SU-DHL-6 (cell line): ENCODE data around the gene KIAA0825.

ENCODE experiments used
- H2AFZ ChIP-seq: fragments of 200-600 bp; sonication (generic); 2 replicates; pipeline ENCODE4 v1.6.1; 2014; ENCODE audit warnings: low read depth, mild to moderate bottlenecking, moderate library complexity, mixed read lengths, antibody characterized with exemption, low read length; ENCODE audit not compliant: severe bottlenecking
- H3F3A ChIP-seq: fragments of 200-600 bp; shearing (Covaris generic); 2 replicates; pipeline ENCODE4 v1.6.0; 2016; ENCODE audit warnings: antibody characterized with exemption, mild to moderate bottlenecking; ENCODE audit not compliant: insufficient read depth
- H3K27ac ChIP-seq: fragments of 200-600 bp; sonication (generic); 2 replicates; pipeline ENCODE4 v1.5.1; 2016; ENCODE audit warnings: low read depth, mild to moderate bottlenecking, low read length, moderate library complexity, mixed read lengths
- H3K27me3 ChIP-seq: fragments of 200-600 bp; sonication (generic), shearing (Covaris generic); 2 replicates; pipeline ENCODE4 v1.6.0; 2014; ENCODE audit warnings: mild to moderate bottlenecking, low read length
- H3K36me3 ChIP-seq: fragments of 200-600 bp; sonication (generic); 2 replicates; pipeline ENCODE4 v1.6.1; 2014; ENCODE audit warnings: mild to moderate bottlenecking, low read length, mixed read lengths
- H3K4me2 ChIP-seq: fragments of 300-600, 200-600 bp; shearing (Covaris generic), sonication (generic); 2 replicates; pipeline ENCODE4 v1.6.0; 2014; ENCODE audit warnings: low read length, low read depth, mild to moderate bottlenecking; ENCODE audit not compliant: poor library complexity, severe bottlenecking
- H3K4me3 ChIP-seq: fragments of 200-600 bp; sonication (generic); 2 replicates; pipeline ENCODE4 v1.5.1; 2014; ENCODE audit warnings: antibody characterized with exemption, low read length, mild to moderate bottlenecking, mixed read lengths; ENCODE audit not compliant: insufficient read depth, poor library complexity, severe bottlenecking
- H3K79me2 ChIP-seq: fragments of 200-600 bp; sonication (generic); 2 replicates; pipeline ENCODE4 v1.6.1; 2014; ENCODE audit warnings: mild to moderate bottlenecking, low read length, moderate library complexity; ENCODE audit not compliant: insufficient read depth
- H3K9ac ChIP-seq: fragments of 200-600 bp; sonication (generic); 2 replicates; pipeline ENCODE4 v1.7.0; 2014; ENCODE audit warnings: mild to moderate bottlenecking, low read length
- H3K9me2 ChIP-seq: fragments of 200-600 bp; sonication (generic); replicated peaks from 2 replicates; pipeline ENCODE4 v1.6.1; 2014; ENCODE audit warnings: low read length; ENCODE audit not compliant: insufficient read depth
- H3K9me3 ChIP-seq: fragments of 200-600 bp; sonication (generic); 2 replicates; pipeline ENCODE4 v1.6.1; 2014; ENCODE audit warnings: low read length, mixed read lengths; ENCODE audit not compliant: insufficient read depth
- H4K20me1 ChIP-seq: fragments of 200-600 bp; sonication (generic); 2 replicates; pipeline ENCODE4 v1.6.1; 2014; ENCODE audit warnings: low read depth, mild to moderate bottlenecking, antibody characterized with exemption, low read length, moderate library complexity, mixed read lengths
- EZH2phosphoT487 ChIP-seq: fragments of 200-600 bp; sonication (generic), shearing (Covaris generic); conservative IDR thresholded peaks from 2 replicates; pipeline ENCODE4 v1.6.1; 2018; ENCODE audit warnings: mild to moderate bottlenecking, antibody characterized with exemption, low read length, moderate library complexity, mixed read lengths
- TF ChIP-seq, protein P1 (sequence below): fragments of 200-600 bp; sonication (generic); IDR thresholded peaks from one replicate; pipeline ENCODE4 v1.5.1; 2017; ENCODE audit warnings: antibody characterized with exemption, mild to moderate bottlenecking, low read length, moderate library complexity; ENCODE audit not compliant: insufficient read depth, poor library complexity, severe bottlenecking

Gene KIAA0825

DNA sequence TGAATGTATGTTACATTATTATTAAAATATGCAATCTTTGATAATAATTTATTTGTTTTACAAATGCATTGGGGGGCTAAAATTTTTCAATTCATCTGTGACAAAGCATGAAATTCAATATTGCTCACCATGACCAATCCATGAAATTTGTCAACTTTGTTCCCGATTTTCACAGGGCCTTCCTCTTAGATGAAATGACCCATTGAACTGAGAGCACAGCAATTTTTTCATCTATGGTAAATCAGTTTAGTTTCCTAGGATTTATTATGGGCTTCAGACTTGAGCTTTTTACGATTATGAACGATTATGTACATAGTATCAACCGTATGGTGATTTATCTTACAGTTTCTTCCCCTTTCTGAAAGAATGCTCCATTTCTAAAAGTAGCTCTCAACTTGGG lies 157.3 kb downstream of the KIAA0825 start:
- no peak for TF ChIP-seq EZH2phosphoT487
- TF ChIP-seq, protein P1, sequence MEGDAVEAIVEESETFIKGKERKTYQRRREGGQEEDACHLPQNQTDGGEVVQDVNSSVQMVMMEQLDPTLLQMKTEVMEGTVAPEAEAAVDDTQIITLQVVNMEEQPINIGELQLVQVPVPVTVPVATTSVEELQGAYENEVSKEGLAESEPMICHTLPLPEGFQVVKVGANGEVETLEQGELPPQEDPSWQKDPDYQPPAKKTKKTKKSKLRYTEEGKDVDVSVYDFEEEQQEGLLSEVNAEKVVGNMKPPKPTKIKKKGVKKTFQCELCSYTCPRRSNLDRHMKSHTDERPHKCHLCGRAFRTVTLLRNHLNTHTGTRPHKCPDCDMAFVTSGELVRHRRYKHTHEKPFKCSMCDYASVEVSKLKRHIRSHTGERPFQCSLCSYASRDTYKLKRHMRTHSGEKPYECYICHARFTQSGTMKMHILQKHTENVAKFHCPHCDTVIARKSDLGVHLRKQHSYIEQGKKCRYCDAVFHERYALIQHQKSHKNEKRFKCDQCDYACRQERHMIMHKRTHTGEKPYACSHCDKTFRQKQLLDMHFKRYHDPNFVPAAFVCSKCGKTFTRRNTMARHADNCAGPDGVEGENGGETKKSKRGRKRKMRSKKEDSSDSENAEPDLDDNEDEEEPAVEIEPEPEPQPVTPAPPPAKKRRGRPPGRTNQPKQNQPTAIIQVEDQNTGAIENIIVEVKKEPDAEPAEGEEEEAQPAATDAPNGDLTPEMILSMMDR, result no peak
- Histone ChIP-seq H3K36me3 (no peaks in the 10 kb centered on the region), H3K4me2 (no peak overlapping the region), H3K9me2 (no peaks in the 10 kb centered on the region), H3K9me3 (no peaks in the 10 kb centered on the region), H3K9ac (no peak overlapping the region), H4K20me1 (no peaks in the 10 kb centered on the region), H3K4me3 (no peak overlapping the region), H3K79me2 (no peaks in the 10 kb centered on the region), H3F3A (no peaks in the 10 kb centered on the region), H2AFZ (no peak overlapping the region), H3K27ac (no peak overlapping the region), H3K27me3 (no peaks in the 10 kb centered on the region)

DNA sequence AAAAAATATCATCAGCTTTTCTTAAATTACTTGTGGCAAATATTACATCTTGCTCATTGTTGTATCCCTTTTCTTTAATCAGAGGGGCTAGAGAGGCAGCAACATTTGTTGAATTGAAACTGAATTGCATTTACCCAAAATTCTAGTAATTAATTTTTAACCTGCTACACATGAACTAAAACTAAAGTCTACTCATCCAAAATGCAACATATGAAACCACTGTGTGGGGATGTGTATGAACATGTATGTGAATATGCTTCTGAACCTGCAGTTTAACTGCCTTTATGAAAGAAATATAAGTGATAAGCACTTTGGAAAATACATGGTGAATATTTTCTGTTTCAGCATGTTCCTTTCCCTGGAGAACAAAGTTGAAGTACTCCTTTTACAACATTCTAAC lies 158.5 kb downstream of the KIAA0825 start:
- H3K27ac ChIP-seq, result no peak overlapping the region
- H4K20me1 ChIP-seq, result no peaks in the 10 kb centered on the region
- no peak overlapping the region for H3K4me2 ChIP-seq
- no peaks in the 10 kb centered on the region for H3K36me3 ChIP-seq
- H3K4me3 ChIP-seq, result no peak overlapping the region
- no peaks in the 10 kb centered on the region for H3K9me2 ChIP-seq
- no peak overlapping the region for H2AFZ ChIP-seq
- TF ChIP-seq, protein P1, result no peak
- TF ChIP-seq EZH2phosphoT487, result no peak
- H3K27me3 ChIP-seq, result no peaks in the 10 kb centered on the region
- no peaks in the 10 kb centered on the region for H3F3A ChIP-seq
- H3K9ac ChIP-seq, result no peak overlapping the region
- H3K9me3 ChIP-seq, result no peaks in the 10 kb centered on the region
- no peaks in the 10 kb centered on the region for H3K79me2 ChIP-seq

DNA sequence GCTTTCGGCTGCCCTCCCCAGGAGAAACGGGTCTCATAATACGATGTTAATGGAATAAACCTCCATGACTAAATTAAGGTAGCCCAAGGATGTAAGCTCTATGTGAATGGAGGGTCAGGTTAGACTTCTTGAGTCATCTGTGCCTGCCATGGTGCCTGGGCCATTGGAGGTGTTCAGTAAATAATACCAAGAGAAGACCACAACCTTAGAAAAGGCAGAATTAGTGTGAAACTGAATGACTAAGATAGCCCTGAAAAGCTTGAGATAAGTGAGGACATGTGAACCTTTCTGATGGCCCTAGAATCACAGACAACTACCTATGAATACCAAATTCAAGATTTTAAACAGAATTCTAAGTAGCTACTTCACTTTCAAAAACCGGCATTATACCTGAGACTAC lies 160.6 kb downstream of the KIAA0825 start:
- no peaks in the 10 kb centered on the region for H3K9me2 ChIP-seq
- H4K20me1 ChIP-seq, result no peaks in the 10 kb centered on the region
- H3K4me3 ChIP-seq, result no peak overlapping the region
- TF ChIP-seq, protein P1, result no peak
- no peak for TF ChIP-seq EZH2phosphoT487
- no peaks in the 10 kb centered on the region for H3K9me3 ChIP-seq
- H3K27ac ChIP-seq, result no peak overlapping the region
- H3F3A ChIP-seq, result no peaks in the 10 kb centered on the region
- no peak overlapping the region for H2AFZ ChIP-seq
- no peaks in the 10 kb centered on the region for H3K36me3 ChIP-seq
- no peaks in the 10 kb centered on the region for H3K27me3 ChIP-seq
- no peak overlapping the region for H3K4me2 ChIP-seq
- no peak overlapping the region for H3K9ac ChIP-seq
- no peaks in the 10 kb centered on the region for H3K79me2 ChIP-seq

- Histone ChIP-seq H3K9me3 (no peaks in the 10 kb centered on the region), H3K4me3 (no peak overlapping the region)
Measured at GRCh38 chr5:94445726-94446125, 172.7 kb downstream of the KIAA0825 start.

More at GRCh38 chr5:94445726-94446125, 172.7 kb downstream of the KIAA0825 start:
- Histone ChIP-seq H4K20me1 (no peaks in the 10 kb centered on the region), H3K79me2 (no peaks in the 10 kb centered on the region), H3K9me2 (no peaks in the 10 kb centered on the region; the same call in 1 of the 2 replicates), H3K27me3 (no peaks in the 10 kb centered on the region), H3K36me3 (no peaks in the 10 kb centered on the region), H3F3A (no peaks in the 10 kb centered on the region), H3K4me2 (no peak overlapping the region), H3K27ac (no peak overlapping the region), H2AFZ (no peak overlapping the region), H3K9ac (no peak overlapping the region)
- TF ChIP-seq EZH2phosphoT487, result no peak
- TF ChIP-seq, protein P1, result no peak
